Upper lobe of right lung (tissue), 1 donor: Measurements from ENCODE around the gene FRMPD2. TPM values are rescaled to one million over a fixed set of nuclear protein-coding genes. Genes with fewer than 3 reads are reported as not detected.
"Not testable (repeated sequence)": the region's sequence is repeated elsewhere in the genome, so short reads cannot be mapped to it uniquely, and the experiment has no call there.

ENCODE experiments used
- ATAC-seq: fragments of 200-7000 bp; cut with Tn5 transposase; one replicate; pipeline ENCODE4 v1.9.1; 2020; ENCODE audit warnings: mild to moderate bottlenecking, moderate library complexity
- DNase-seq: peaks from one replicate; pipeline ENCODE4 v3.0.0-alpha.2; 2020
- H3K27ac ChIP-seq: fragments of 200-600 bp; one replicate; pipeline ENCODE4 v1.8.0; 2022
- H3K27me3 ChIP-seq: fragments of 200-600 bp; one replicate; pipeline ENCODE4 v1.8.0; 2022; ENCODE audit warnings: mild to moderate bottlenecking
- H3K36me3 ChIP-seq: fragments of 200-600 bp; one replicate; pipeline ENCODE4 v1.8.0; 2022
- H3K4me1 ChIP-seq: fragments of 200-600 bp; one replicate; pipeline ENCODE4 v1.8.0; 2022
- H3K4me3 ChIP-seq: fragments of 200-600 bp; one replicate; pipeline ENCODE4 v1.8.0; 2022; ENCODE audit warnings: mild to moderate bottlenecking
- H3K9me3 ChIP-seq: fragments of 200-600 bp; one replicate; pipeline ENCODE4 v1.8.0; 2022
- CTCF ChIP-seq: fragments of 200-600 bp; IDR thresholded peaks from one replicate; pipeline ENCODE4 v1.8.0; 2022; ENCODE audit warnings: antibody characterized with exemption
- intact Hi-C: fragments of 100-400 bp; cut with DNase I; formaldehyde crosslinking; loops from one replicate; pipeline ENCODE4 v1.11.0; 2022
- total RNA-seq: library from RNA; stranded (reverse); fragmentation: NEBNext Ultra II Directional; extraction: Animal tissue kit (Norgen Biotek cat#: 25700); gene quantifications from one replicate; pipeline ENCODE4 v1.2.1, GENCODE V29; 2021
- donor health status: DM: no; HTN: yes; CAD: no; lungs with severe emphysema.

Gene FRMPD2
- total RNA-seq, 1 donor from 2014 or later, result not detected

DNA sequence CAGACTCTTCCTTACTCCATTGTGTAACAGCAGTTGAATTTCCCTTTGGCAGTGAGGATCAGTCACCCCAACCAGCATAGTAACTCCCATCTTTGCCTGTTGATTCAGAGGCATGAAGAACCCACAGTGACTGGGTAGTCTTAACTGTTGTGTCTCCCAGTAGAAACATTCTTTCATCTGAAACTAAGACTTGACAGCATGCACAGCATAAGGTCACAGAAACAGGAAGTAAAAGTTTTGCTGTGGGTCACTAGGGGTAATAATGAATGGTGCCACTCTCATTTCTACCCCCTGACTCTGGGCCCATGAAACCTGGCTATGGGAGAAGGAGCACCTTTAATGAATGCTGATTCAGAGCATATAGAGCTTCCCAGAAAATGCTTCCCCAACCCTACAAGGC is 8.3 kb upstream of the FRMPD2 start:
- no peak for ATAC-seq

GRCh38 chr10:48281697-48282096 is 7.2 kb upstream of the FRMPD2 start:
- ATAC-seq, intact Hi-C loops, H3K4me3 ChIP-seq, H3K4me1 ChIP-seq, H3K36me3 ChIP-seq, DNase-seq, H3K27me3 ChIP-seq, H3K27ac ChIP-seq, H3K9me3 ChIP-seq: not testable (repeated sequence)

More for the DNA sequence above, 8.3 kb upstream of the FRMPD2 start:
- intact Hi-C loops, result no loop called here
- Histone ChIP-seq H3K4me3 (no peak overlapping the region), H3K36me3 (no peaks in the 10 kb centered on the region), H3K9me3 (no peaks in the 10 kb centered on the region), H3K27ac (no peak overlapping the region), H3K4me1 (no peaks in the 10 kb centered on the region), H3K27me3 (no peaks in the 10 kb centered on the region)
- no peak for DNase-seq
- TF ChIP-seq CTCF, result no peak

- H3K9me3 ChIP-seq, result no peaks in the 10 kb centered on the region
- H3K27me3 ChIP-seq, result no peaks in the 10 kb centered on the region
- ATAC-seq (no peak), DNase-seq (no peak)
- no peaks in the 10 kb centered on the region for H3K36me3 ChIP-seq
- H3K4me1 ChIP-seq, result no peaks in the 10 kb centered on the region
- intact Hi-C loops, result no loop called here
- H3K27ac ChIP-seq, result no peak overlapping the region
- no peak for TF ChIP-seq CTCF
- no peak overlapping the region for H3K4me3 ChIP-seq
These were observed 4.7 kb upstream of the FRMPD2 start for GRCh38 chr10:48279081-48279751.

- intact Hi-C loops, result no loop called here
- H3K36me3 ChIP-seq, result no peaks in the 10 kb centered on the region
- H3K9me3 ChIP-seq, result no peaks in the 10 kb centered on the region
- H3K4me3 ChIP-seq, result no peak overlapping the region
- ATAC-seq, result no peak
- no peak for DNase-seq
- H3K27ac ChIP-seq, result no peak overlapping the region
- no peaks in the 10 kb centered on the region for H3K27me3 ChIP-seq
- H3K4me1 ChIP-seq, result no peaks in the 10 kb centered on the region
- no peak for TF ChIP-seq CTCF
These were observed 2.6 kb upstream of the FRMPD2 start for GRCh38 chr10:48277093-48277492.

- intact Hi-C loops, result no loop called here
- Histone ChIP-seq H3K36me3 (no peaks in the 10 kb centered on the region), H3K4me3 (no peak overlapping the region), H3K27ac (no peak overlapping the region), H3K9me3 (no peaks in the 10 kb centered on the region), H3K4me1 (no peaks in the 10 kb centered on the region), H3K27me3 (no peaks in the 10 kb centered on the region)
- no peak for DNase-seq
- TF ChIP-seq CTCF, result no peak
- ATAC-seq, result no peak
These were observed 755 bp downstream of the FRMPD2 start for GRCh38 chr10:48273741-48274140.

DNA sequence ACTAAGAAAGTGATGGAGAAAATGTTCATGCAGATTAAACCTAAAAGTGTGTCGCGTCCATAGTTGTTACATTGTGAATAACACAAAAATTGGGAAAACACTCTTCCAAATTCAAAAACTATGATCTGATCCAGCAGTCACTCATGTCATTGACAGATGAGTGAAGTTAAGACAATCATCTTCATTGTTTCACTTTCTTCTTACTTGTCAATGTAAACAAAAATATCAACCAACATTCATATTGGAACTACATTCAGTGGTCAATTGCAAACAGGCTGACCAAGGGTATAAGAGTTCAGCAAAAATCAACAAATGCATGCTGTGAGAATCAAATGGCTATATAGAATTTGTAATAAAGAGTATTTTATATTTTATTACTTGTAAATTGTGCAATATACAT is 1.8 kb downstream of the FRMPD2 start:
- TF ChIP-seq CTCF, result no peak
- no peaks in the 10 kb centered on the region for H3K27me3 ChIP-seq
- no peak overlapping the region for H3K4me3 ChIP-seq
- H3K4me1 ChIP-seq, result no peaks in the 10 kb centered on the region
- H3K36me3 ChIP-seq, result no peaks in the 10 kb centered on the region
- ATAC-seq, result no peak
- intact Hi-C loops, result no loop called here
- no peaks in the 10 kb centered on the region for H3K9me3 ChIP-seq
- no peak overlapping the region for H3K27ac ChIP-seq
- DNase-seq, result no peak
